Stimulated activated CD4-positive, alpha-beta T cell treated with anti-CD3 and anti-CD28 coated beads, Interleukin-1b, Interleukin-23, amount 100 ng/mL, for 4 hours (primary cell): ENCODE measurements around the gene PLA2G2E.

Source experiments
- DNase-seq, 2 donors: peaks; one replicate each; pipeline ENCODE4 v3.0.0-alpha.2; 2020; ENCODE audit warnings: low read depth in 2 of 2

PLA2G2E gene

GRCh38 chr1:19923137-19923952 lies at the start of gene PLA2G2E:
Gene PLA2G2E, minus strand, starts transcription at chr1:19923617. Its CDS starts 58 bp downstream, at chr1:19923559.
- DNase-seq, result no peak

DNA sequence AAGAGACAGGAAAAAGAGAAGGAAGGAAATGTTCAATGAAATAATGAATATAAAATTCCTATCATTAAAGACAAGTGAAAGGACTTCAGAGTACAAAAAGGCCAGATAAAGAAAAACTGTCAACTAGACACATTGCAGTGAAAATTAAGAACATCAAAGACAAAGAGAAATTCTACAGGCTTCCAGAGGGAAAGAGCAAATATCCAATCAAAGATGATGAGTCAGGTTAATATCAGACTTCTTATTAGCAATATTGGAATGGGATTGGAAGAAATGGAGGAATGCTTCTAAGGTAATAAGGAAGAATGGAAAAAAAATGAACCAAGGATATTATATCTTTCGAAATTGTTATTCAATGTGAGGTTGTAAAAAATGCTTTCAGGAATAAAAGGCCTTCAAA lies 48.2 kb upstream of the PLA2G2E start:
- DNase-seq, result no peak

DNA sequence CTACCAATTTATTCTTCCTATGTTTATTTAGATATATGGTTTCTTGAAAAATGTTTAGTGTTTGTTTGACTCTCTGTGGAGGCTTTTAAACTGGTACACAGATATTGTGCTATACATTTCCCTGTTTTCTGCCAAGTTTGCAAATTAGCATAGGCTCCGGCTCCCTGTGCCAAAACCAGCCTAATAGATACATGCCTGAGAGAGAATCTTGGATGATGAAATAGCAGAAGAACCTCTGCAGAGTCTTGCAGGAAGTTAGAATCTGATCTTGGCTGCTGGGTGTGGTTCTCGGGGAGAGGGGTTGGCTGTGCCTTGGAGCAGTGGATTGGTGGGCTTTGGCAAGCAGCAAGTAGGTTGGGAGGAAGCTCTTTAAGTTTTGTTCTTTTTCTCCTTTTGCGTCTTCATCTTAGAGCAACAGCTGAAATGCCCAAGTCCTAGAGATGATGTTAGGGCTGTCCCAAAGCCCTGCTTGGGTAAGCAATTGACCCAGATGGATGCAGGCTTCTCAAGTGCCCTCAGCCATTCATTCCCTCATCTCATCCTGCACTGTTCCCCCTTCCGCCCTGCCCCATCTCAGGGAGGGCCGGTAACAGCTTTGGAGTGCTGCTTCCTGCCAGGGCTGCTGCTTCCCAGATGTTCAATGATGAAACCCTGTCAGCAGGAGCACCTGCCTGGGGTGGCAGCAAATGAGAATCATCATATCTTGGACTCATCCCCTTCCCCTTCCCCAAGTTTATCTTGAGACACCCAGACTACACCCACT lies 46.7 kb upstream of the PLA2G2E start:
- DNase-seq, result no peak

DNA sequence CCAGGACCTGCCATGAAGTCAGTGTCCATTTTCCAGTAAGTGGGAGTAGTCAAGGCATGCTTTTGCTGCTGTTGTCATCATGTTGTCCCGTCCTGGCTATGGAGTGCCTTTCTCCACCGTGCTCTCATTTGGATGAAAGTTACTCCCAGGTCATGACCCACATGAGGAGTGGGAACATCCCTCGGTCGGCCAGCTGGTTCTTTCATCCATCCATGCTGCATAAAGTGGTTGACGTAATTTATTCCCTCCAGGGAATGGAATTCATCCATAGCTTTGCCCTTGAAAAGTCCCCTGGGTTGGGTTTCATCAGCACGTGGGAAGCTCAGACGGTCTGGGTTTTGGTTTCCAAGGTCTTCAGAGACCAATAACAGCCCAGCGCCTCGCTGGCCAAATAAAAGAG lies 44.4 kb upstream of the PLA2G2E start:
- no peak for DNase-seq

- DNase-seq, result no peak
Measured at GRCh38 chr1:19964542-19964941, 41.1 kb upstream of the PLA2G2E start.

- DNase-seq, result no peak
Measured at GRCh38 chr1:19963636-19964035, 40.2 kb upstream of the PLA2G2E start.

- DNase-seq, result no peak
Measured at GRCh38 chr1:19960591-19960990, 37.2 kb upstream of the PLA2G2E start.

DNA sequence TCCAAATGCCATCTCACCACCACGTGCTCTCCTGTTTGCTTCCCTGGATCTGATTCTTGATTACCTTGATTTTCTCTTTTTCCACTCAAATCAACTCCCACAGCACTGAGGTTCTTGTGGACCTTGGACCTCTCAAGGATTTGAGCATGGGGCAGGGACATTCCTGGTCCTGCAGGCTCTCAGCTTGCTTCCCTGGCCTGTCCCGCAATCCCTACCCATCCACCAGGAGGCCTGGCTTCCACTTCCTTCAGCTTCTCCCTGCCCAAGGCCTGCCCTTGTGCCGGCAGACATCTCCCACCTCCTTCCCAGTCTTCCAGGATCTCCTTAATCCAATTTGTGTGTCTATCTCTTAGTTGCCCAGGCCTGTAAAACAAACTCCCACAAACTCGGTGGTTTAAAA lies 34.4 kb upstream of the PLA2G2E start:
- DNase-seq, result no peak

- DNase-seq, result no peak
Measured at GRCh38 chr1:19955534-19956170, 32.2 kb upstream of the PLA2G2E start.

GRCh38 chr1:19954059-19954458 lies 30.6 kb upstream of the PLA2G2E start:
- DNase-seq, result no peak

- no peak for DNase-seq
Measured at GRCh38 chr1:19949016-19949415, 25.6 kb upstream of the PLA2G2E start.

DNA sequence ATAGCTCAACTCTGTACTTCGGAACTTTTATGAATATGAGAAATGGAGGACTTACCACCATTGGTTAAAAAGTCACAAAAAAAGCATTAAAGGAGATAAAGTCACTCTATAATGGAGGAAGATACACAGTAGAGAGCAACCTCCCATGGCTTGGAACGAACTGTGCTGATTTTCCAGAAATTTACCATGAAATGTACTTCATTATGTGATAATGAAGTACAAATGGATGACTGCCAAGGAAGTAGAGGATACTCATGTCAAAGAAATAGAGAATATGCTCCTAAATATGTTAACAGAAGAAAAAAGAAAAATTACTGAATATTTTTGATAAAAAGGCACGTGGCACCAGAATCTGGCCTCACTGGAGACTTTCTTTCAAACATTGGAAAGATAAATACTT lies 23.6 kb upstream of the PLA2G2E start:
- no peak for DNase-seq

DNA sequence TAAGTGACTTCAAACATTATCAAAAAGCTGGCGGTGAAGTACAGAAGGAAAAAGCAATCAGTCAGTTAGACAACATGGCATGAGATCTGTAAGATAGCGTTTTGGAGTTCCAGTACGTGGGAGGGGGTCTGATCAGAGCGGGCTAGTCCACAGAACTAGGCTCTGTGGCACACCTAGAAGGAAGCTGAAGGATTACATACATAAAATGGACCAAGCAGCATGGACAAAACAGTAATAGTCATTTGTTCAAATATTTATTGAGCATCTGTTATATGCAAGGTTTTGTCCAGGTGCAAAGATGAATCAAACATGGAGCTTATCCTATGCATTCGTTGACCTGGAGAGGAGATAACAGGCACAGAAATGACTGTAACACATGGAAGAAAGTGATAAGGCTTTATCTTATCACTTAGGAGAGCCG lies 22.9 kb upstream of the PLA2G2E start:
- no peak for DNase-seq

GRCh38 chr1:19945914-19946313 lies 22.5 kb upstream of the PLA2G2E start:
- no peak for DNase-seq

DNA sequence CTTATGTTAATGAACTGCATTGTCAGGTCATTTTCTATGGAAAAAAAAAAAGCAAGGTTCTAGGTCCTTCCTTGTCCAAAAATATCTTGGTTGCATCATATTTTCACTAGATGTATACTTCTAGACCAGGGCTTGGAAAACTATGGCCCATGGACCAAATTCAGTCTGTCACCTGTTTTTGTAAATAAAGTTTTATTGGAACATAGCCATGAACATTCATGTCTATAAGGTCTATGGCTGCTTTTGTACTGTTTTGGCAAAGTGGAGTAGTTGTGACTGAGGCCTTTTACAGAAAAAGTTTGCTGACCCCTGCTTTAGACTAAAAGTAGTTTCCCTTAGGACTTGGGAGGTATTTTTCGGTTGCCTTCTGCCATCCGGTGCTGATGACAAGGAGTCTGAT lies 19.2 kb upstream of the PLA2G2E start:
- DNase-seq, result no peak

DNA sequence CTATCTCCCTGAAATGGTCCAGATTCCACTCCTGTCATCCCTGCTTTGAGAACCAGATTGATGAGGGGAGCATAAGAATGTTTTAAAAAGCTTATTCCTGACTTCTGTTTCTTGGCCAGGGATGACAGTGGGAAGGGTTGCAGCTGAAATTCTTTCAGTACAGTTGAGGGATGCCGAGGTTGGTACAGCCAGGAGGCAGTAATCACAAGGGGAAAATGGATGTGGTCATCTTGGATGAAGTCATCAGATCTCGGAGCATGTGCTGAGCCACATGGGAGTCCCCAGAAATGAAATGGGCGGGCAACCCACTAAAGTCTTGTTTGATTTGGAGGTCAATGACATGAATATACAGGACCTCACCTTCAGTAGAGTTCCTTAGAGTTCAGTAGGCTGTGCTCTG lies 18.7 kb upstream of the PLA2G2E start:
- DNase-seq, result no peak

DNA sequence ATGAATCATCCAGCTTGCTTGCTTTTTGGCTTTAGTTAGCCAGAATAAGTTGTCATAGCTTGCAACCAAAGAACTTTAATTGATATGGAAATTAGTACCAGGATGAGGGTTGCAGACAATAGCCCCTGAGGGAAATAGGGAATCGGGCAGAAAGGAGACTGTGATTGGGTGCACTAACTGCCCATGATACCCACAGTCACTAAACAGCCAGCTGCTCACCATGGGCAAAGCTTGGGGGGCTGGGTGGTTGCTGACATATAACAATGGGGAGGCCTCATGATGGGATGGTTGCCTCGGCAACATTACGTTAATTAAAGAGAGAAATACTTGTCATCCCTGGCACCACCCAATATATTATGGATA lies 17.8 kb upstream of the PLA2G2E start:
- DNase-seq, result no peak

DNA sequence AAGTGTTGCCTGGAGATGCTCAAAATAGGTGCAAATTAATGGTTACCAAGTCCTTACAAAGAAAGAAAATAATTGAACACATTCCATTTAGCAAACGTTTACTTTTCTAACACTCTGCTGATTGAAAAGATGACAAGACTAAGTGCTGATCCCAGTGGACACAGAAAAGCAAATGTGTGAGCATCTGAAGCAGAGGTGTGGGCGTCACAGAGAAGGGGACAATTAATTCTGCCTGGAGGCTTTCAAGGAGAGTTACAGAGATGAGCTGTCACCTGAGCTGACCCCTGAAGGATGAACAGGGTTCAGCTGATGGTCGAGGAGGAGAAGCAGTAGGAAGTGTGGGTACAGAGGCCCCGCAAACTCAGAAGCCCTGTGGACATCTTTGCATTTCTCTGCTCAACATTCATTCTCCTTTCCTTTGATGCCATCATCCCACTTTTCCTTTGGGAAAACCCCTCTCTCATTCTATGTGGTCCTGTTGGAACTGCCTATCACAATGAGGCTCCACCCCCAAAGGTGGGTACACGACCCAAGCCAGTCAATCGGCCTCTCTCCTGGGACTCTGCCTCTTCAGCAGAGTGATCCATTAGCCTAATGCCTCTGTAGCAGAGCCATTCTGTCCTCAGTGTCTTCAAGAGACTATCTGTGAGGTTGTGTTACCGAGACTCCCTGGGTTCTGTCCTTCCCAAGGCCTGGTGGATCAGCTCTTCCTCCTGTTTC lies 17.2 kb upstream of the PLA2G2E start:
- DNase-seq, result no peak

DNA sequence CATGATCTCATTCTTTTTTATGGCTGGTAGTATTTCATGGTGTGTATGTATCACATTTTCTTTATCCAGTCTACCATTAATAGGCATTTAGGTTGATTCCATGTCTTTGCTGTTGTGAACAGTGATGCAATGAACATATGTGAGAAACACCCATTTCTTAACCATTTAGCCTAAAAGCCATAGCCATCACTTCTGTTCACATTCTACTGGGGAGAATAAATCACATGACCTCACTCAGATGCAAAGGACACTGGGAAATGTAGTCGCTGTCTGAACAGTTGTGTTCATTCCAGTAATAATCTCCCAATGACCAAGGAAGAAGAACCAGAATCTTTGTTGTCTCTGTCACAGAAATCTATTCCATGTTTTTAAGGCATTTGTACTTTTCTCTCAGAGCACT lies 15.1 kb upstream of the PLA2G2E start:
- no peak for DNase-seq

DNA sequence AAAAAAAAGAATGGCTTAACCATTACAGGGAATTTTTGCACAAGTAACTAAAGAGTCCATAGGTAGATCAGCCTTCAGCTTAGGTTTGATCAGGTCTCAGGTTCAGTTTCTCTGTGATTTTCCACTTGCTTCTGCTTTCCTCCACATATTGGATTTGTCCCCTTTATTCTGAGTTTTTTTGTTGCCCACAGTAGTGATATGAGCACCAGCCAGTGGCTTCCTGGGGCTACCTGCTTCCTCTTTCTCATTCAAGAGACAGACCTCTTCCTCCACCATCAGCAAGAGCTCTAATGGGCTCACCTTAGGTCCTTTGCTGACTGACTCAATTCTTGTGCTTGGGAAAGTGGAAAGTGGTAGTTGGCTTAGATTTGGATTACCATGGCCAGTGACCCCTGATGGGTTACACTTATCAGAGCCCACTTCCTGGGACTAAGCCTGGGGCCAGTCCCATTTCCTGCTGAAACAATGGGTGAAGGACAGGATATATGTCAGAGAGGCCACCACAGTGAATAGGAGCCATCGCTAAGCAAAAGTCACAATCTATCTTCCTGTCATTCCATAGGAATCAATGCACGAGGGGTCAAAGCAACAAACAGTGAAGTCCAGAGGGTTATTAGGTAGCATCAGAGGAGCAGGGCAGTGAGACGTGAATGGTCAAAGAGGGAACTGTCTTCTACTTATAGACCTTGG lies 12.8 kb upstream of the PLA2G2E start:
- no peak for DNase-seq

DNA sequence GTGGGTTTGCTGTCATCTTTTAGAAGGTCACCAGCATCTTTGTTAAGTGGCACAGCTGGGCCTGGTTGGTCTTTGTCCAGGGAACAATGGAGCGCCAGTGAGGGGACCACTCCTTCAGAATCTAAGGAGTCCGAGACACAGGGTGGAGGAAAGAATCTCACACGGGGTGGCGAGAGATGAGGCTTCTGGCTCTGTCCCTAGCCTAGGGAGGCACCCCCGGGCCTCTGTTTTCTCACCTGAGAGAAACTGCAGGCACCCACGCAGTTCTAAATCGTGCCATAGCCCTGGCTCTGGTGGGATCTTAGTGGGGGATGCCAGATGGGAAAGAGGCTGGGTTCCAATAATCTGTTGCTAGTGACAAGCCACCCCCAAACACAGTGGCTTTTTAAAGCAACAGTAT lies 10.9 kb upstream of the PLA2G2E start:
- DNase-seq, result no peak

- no peak for DNase-seq
Measured at GRCh38 chr1:19932866-19933265, 9.4 kb upstream of the PLA2G2E start.
